PC-3 (cell line): ENCODE measurements around the gene SPRED1. TPM values are rescaled to one million over a fixed set of nuclear protein-coding genes. Genes with fewer than 3 reads are reported as not detected.

Source experiments
- ATAC-seq: fragments of 200-7000 bp; cut with Tn5 transposase; 2 replicates; pipeline ENCODE4 v1.9.1; 2020; ENCODE audit warnings: mild to moderate bottlenecking, moderate library complexity
- BruUV-seq: library from RNA; stranded (reverse); fragments of 400-500 nt; replicated peaks from 2 replicates; lab custom pipeline; 2021; lab: Mats Ljungman, UMichigan
- CTCF ChIA-PET: fragments of 300-600 bp; sonication (Branson Sonifier 250); formaldehyde crosslinking; loops from one replicate; lab custom pipeline; 2022; ENCODE audit warnings: antibody characterized with exemption; lab: Charles Lee
- POLR2A ChIA-PET: fragments of 300-600 bp; sonication (Branson Sonifier 250); formaldehyde crosslinking; loops from one replicate; lab custom pipeline; 2022; ENCODE audit warnings: antibody characterized with exemption; ENCODE audit not compliant: unreplicated experiment; lab: Charles Lee
- DNase-seq: peaks from one replicate; pipeline ENCODE4 v3.0.0-alpha.2; 2015
- H2AFZ ChIP-seq: fragments of 300-600 bp; sonication (generic); 2 replicates; pipeline ENCODE4 v1.6.0; 2016; ENCODE audit warnings: antibody characterized with exemption, low read length
- H3F3A ChIP-seq: fragments of 300-600 bp; sonication (generic); one replicate; pipeline ENCODE4 v1.6.0; 2017; ENCODE audit warnings: antibody characterized with exemption, low read length, control low read depth, mild to moderate bottlenecking; ENCODE audit not compliant: unreplicated experiment
- H3K27ac ChIP-seq: fragments of 300-600 bp; sonication (generic); 2 replicates; pipeline ENCODE4 v1.5.1; 2016; ENCODE audit warnings: mild to moderate bottlenecking, low read length
- H3K27me3 ChIP-seq: fragments of 300-600 bp; sonication (generic); 2 replicates; pipeline ENCODE4 v1.6.1; 2016; ENCODE audit warnings: low read length, mixed read lengths
- H3K36me3 ChIP-seq: fragments of 300-600 bp; sonication (generic); 2 replicates; pipeline ENCODE4 v1.6.1; 2016; ENCODE audit warnings: low read depth, mixed run types, low read length, mixed read lengths
- H3K4me1 ChIP-seq: fragments of 300-600 bp; sonication (generic); 2 replicates; pipeline ENCODE4 v1.5.1; 2016; ENCODE audit warnings: low read length; ENCODE audit not compliant: insufficient read depth
- H3K4me2 ChIP-seq: fragments of 300-600 bp; sonication (generic); 2 replicates; pipeline ENCODE4 v1.6.0; 2016; ENCODE audit warnings: low read length
- H3K4me3 ChIP-seq: fragments of 300-600 bp; sonication (generic); 2 replicates; pipeline ENCODE4 v1.5.1; 2016; ENCODE audit warnings: mild to moderate bottlenecking, low read length, mixed read lengths
- H3K79me2 ChIP-seq: fragments of 300-600 bp; sonication (generic); 2 replicates; pipeline ENCODE4 v1.6.1; 2017; ENCODE audit warnings: low read length, mixed read lengths
- H3K9ac ChIP-seq: fragments of 300-600 bp; sonication (generic); 2 replicates; pipeline ENCODE4 v1.6.0; 2016; ENCODE audit warnings: mild to moderate bottlenecking, low read length
- H3K9me2 ChIP-seq: fragments of 300-600 bp; sonication (generic); replicated peaks from 2 replicates; pipeline ENCODE4 v1.6.1; 2016; ENCODE audit warnings: mixed run types, low read length, mixed read lengths
- H3K9me3 ChIP-seq: fragments of 300-600 bp; sonication (generic); 2 replicates; pipeline ENCODE4 v1.6.1; 2016; ENCODE audit warnings: low read length, mixed read lengths
- H4K20me1 ChIP-seq: fragments of 300-600 bp; sonication (generic); 2 replicates; pipeline ENCODE4 v1.6.1; 2016; ENCODE audit warnings: low read length, mixed read lengths
- CTCF ChIP-seq: fragments of 300-600 bp; sonication (generic); conservative IDR thresholded peaks from 2 replicates; pipeline ENCODE4 v1.5.1; 2017; ENCODE audit warnings: antibody characterized with exemption, low read depth, mild to moderate bottlenecking, low read length
- EZH2 ChIP-seq: fragments of 300-600 bp; sonication (generic); IDR thresholded peaks from one replicate; pipeline ENCODE4 v1.6.1; 2017; ENCODE audit warnings: antibody characterized with exemption, mild to moderate bottlenecking, low read length; ENCODE audit not compliant: unreplicated experiment
- EZH2phosphoT487 ChIP-seq: fragments of 300-600 bp; sonication (generic); IDR thresholded peaks from 2 replicates; pipeline ENCODE4 v1.6.1; 2018; ENCODE audit warnings: mild to moderate bottlenecking, antibody characterized with exemption, low read length, borderline replicate concordance
- intact Hi-C: fragments of 100-400 bp; cut with micrococcal nuclease; formaldehyde crosslinking; loops from 2 replicates; pipeline ENCODE4 v1.9.0; 2023
- total RNA-seq: library from RNA; depleted of rRNA; stranded (reverse); fragments of >200 nt; gene quantifications from 2 replicates; pipeline ENCODE4 v1.2.3, GENCODE V29; 2014

Gene SPRED1
- total RNA-seq, 1 experiment from 2014 or later, result 39.7 TPM

GRCh38 chr15:38220606-38221273 lies 31.9 kb upstream of the SPRED1 start:
- BruUV-seq, result no TSS peak
- no peak overlapping the region for H3K27ac ChIP-seq
- no peak for ATAC-seq
- H3K4me1 ChIP-seq, result peaks cover 37% of the 10 kb centered on the region
- no peaks in the 10 kb centered on the region for H3K36me3 ChIP-seq
- no peak overlapping the region for H3K9ac ChIP-seq
- intact Hi-C loops, result no loop called here
- TF ChIP-seq EZH2, result no peak
- TF ChIP-seq EZH2phosphoT487, result no peak
- TF ChIP-seq CTCF, result no peak
- ChIA-PET POLR2A (no interaction called here), CTCF (no interaction called here)
- no peak for DNase-seq
- no peak overlapping the region for H3K4me2 ChIP-seq
- no peak overlapping the region for H2AFZ ChIP-seq
- no peaks in the 10 kb centered on the region for H3K9me3 ChIP-seq
- H3K27me3 ChIP-seq, result no peaks in the 10 kb centered on the region
- H4K20me1 ChIP-seq, result no peaks in the 10 kb centered on the region
- H3F3A ChIP-seq, result peaks cover 20% of the 10 kb centered on the region
- no peak overlapping the region for H3K4me3 ChIP-seq
- H3K79me2 ChIP-seq, result no peaks in the 10 kb centered on the region
- H3K9me2 ChIP-seq, result no peaks in the 10 kb centered on the region

- H3K27me3 ChIP-seq, result no peaks in the 10 kb centered on the region
- H3K79me2 ChIP-seq, result no peaks in the 10 kb centered on the region
- no peaks in the 10 kb centered on the region for H4K20me1 ChIP-seq
- no peak overlapping the region for H2AFZ ChIP-seq
- BruUV-seq, result no TSS peak
- H3K27ac ChIP-seq, result no peak overlapping the region
- H3K9ac ChIP-seq, result no peak overlapping the region
- no peaks in the 10 kb centered on the region for H3K36me3 ChIP-seq
- no peak overlapping the region for H3K4me3 ChIP-seq
- H3K4me1 ChIP-seq, result peaks cover 25% of the 10 kb centered on the region
- H3F3A ChIP-seq, result no peaks in the 10 kb centered on the region
- ChIA-PET CTCF (no interaction called here), POLR2A (interaction anchor here (0.6 kb wide), 1 partner anchor 16 kb away, joined by 3 read pairs; no protein-coding TSS in a partner anchor)
- intact Hi-C loops, result no loop called here
- H3K4me2 ChIP-seq, result no peak overlapping the region
- no peak for TF ChIP-seq CTCF
- TF ChIP-seq EZH2phosphoT487, result no peak
- TF ChIP-seq EZH2, result no peak
- ATAC-seq, result no peak
- H3K9me2 ChIP-seq, result no peaks in the 10 kb centered on the region
- DNase-seq, result no peak
- H3K9me3 ChIP-seq, result no peaks in the 10 kb centered on the region
Measured at GRCh38 chr15:38224486-38224885, 28.1 kb upstream of the SPRED1 start.

GRCh38 chr15:38225381-38225780 lies 27.3 kb upstream of the SPRED1 start:
- no peak overlapping the region for H3K4me3 ChIP-seq
- no peaks in the 10 kb centered on the region for H3K79me2 ChIP-seq
- H3K36me3 ChIP-seq, result no peaks in the 10 kb centered on the region
- H2AFZ ChIP-seq, result no peak overlapping the region
- H3K9me3 ChIP-seq, result no peaks in the 10 kb centered on the region
- CTCF ChIA-PET, result no interaction called here
- no TSS peak for BruUV-seq
- DNase-seq (no peak), ATAC-seq (no peak)
- no peaks in the 10 kb centered on the region for H3F3A ChIP-seq
- H3K4me2 ChIP-seq, result no peak overlapping the region
- H3K9ac ChIP-seq, result no peak overlapping the region
- no peak for TF ChIP-seq EZH2
- no peaks in the 10 kb centered on the region for H3K27me3 ChIP-seq
- H3K9me2 ChIP-seq, result no peaks in the 10 kb centered on the region
- POLR2A ChIA-PET, result no interaction called here
- intact Hi-C loops, result loop anchor here (5.0 kb wide), 1 partner anchor 33 kb away; no protein-coding TSS in a partner anchor
- H3K27ac ChIP-seq, result no peak overlapping the region
- peaks cover 34% of the 10 kb centered on the region for H3K4me1 ChIP-seq
- no peaks in the 10 kb centered on the region for H4K20me1 ChIP-seq
